Measurements from ENCODE around the gene FMNL3.

Gene FMNL3

DNA sequence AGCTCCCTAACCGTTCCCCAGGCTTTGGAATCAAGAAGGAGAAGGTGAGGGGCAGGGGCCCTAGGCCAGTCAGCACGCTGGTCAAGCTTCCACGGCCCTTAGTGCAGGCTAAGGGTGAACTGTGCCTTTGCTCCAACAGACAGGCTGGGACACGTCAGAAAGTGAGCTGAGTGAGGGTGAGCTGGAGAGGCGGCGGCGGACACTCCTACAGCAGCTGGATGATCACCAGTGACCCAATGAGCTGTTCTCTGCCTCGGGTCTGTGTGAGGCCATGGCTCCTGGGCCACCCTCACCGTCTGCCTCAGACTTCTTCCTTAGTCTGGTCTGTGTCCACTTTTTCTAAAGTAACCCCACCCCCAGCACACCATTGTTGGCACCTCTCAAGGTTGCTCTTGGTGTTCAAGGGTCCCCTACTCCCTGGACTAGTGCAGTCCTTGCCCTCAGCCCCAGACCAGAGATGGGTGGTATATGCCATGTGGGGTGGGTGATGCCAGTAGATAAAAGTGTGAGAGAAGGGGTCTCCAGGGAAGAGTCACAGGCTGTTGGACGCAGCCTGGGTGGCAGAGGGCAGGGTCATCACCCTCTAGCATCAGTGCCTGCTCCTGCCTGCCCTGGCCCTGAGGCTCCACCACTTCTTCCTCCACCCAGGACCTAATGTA lies 63.1 kb downstream of the FMNL3 start:
- in situ Hi-C loops (cut with MboI; ENCODE audit: low sequenced_read_pairs, unreplicated experiment): loop anchor here (5.0 kb wide), 1 partner anchor 68 kb away; no protein-coding TSS in a partner anchor
- DNase-seq (ENCODE audit: low spot score): no peak
- TF ChIP-seq, protein P1, sequence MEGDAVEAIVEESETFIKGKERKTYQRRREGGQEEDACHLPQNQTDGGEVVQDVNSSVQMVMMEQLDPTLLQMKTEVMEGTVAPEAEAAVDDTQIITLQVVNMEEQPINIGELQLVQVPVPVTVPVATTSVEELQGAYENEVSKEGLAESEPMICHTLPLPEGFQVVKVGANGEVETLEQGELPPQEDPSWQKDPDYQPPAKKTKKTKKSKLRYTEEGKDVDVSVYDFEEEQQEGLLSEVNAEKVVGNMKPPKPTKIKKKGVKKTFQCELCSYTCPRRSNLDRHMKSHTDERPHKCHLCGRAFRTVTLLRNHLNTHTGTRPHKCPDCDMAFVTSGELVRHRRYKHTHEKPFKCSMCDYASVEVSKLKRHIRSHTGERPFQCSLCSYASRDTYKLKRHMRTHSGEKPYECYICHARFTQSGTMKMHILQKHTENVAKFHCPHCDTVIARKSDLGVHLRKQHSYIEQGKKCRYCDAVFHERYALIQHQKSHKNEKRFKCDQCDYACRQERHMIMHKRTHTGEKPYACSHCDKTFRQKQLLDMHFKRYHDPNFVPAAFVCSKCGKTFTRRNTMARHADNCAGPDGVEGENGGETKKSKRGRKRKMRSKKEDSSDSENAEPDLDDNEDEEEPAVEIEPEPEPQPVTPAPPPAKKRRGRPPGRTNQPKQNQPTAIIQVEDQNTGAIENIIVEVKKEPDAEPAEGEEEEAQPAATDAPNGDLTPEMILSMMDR (IDR thresholded peaks at IDR 0.05; ENCODE audit: borderline replicate concordance, control extremely low read depth, extremely low read depth, insufficient read depth, missing control alignments): no peak

DNA sequence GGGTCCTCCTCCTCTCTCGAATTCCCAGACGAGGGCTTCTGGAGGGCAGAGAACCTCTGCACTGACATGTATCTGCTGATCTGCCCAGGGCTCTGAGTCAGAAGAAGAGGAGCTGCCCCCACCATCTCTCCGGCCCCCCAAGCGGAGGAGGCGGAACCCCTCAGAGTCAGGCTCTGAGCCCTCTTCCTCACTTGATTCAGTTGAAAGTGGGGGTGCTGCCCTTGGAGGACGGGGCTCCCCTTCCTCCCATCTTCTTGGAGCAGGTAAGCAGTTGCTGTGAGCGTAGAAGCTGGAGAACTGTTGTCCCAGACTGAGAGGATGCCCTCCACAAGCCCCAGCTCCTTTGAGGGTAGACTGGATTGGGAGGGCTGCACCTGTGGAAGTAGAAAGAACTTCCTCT lies 64.1 kb downstream of the FMNL3 start:
- in situ Hi-C loops (cut with MboI; ENCODE audit: low sequenced_read_pairs, unreplicated experiment): loop anchor here (5.0 kb wide), 1 partner anchor 69 kb away; no protein-coding TSS in a partner anchor
- TF ChIP-seq, protein P1 (IDR thresholded peaks at IDR 0.05; ENCODE audit: borderline replicate concordance, control extremely low read depth, extremely low read depth, insufficient read depth, missing control alignments): no peak
- DNase-seq (ENCODE audit: low spot score): no peak

DNA sequence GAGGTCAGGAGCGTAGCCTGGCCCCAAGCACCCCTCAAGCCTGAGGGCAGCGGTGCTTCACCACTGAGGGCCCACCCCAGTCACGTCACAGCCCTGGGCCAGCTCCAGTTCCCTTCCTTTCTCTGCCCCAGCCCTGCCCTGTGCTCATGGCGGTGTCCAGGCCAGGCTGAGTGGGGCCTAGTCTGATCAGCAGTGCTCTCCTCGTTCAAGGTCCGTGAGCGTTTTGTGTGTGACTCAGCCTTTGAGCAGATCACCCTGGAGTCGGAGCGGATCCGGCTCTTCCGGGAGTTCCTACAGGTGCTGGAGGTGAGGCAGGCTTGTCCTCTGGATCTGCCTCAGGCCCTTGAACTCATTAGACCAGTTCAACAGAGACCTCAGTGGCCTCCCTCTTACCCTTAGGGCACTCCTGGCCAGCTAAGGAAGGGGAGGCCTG lies 64.8 kb downstream of the FMNL3 start:
- TF ChIP-seq, protein P1 (IDR thresholded peaks at IDR 0.05; ENCODE audit: borderline replicate concordance, control extremely low read depth, extremely low read depth, insufficient read depth, missing control alignments): no peak
- DNase-seq (ENCODE audit: low spot score): no peak
- in situ Hi-C loops (cut with MboI; ENCODE audit: low sequenced_read_pairs, unreplicated experiment): loop anchor here (5.0 kb wide), 1 partner anchor 70 kb away; no protein-coding TSS in a partner anchor

DNA sequence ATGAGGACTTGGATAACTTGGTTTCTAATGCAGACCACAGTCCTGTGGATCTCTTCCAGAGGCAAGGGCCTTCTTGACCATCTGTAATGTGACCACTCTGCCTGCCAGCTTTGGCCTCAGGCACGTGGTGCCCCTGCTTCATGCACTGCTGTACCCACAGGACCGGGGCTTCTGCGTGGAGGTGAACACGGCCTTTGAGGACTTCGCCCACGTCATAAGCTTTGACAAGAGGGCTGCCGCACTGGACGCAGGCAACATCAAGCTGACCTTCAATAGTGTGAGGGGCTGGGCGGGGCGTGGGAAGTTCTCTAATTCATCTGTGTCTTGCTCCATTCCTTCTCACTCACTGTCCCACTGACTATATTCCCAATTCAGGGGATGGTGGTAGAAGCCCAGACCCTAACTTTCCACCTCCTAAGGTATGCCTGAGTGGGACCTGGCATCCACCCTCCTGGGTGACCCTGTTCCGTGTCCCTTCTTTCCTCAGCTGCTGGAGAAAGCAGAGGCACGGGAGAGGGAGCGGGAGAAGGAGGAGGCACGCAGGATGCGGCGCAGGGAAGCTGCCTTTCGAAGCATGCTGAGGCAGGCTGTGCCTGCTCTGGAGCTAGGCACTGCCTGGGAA lies 65.3 kb downstream of the FMNL3 start:
- in situ Hi-C loops (cut with MboI; ENCODE audit: low sequenced_read_pairs, unreplicated experiment): loop anchor here (5.0 kb wide), 1 partner anchor 70 kb away; no protein-coding TSS in a partner anchor
- no peak for DNase-seq (ENCODE audit: low spot score)
- TF ChIP-seq, protein P1 (IDR thresholded peaks at IDR 0.05; ENCODE audit: borderline replicate concordance, control extremely low read depth, extremely low read depth, insufficient read depth, missing control alignments): no peak

DNA sequence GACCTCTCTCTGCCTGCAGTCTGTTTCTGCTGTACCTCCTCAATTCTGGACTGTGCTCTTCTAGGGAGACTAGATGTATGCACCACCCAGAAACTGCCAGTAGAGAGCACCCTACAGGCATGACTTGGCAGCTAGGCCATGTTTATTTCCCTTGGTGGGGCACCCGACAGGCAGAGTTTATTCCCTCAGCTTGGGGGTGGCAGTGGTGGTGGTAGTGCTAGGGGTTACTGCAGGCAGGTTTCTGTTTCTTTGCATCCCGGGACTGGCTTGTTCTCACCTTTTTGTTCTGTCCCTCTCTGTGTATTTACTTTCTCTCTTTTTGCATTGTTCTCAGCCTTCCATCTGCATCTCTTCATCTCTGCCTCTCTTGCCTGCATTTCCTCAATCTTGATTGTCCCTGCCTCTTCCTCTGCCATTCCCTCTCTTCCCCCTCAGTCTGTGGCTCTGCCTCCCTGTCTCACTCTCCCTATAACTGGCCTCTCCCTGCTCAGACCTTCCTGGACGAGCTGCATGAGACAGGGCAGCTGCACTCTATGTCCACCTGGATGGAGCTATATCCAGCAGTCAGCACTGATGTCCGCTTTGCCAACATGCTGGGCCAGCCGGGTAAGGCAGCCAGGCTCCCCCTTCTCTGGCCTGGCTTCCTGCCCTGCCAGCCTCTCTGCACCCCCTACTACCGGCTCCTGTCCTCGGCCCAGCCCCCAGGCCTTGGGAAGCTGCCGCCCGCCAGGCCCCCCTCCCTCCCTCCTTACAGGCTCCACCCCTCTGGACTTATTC lies 70.0 kb downstream of the FMNL3 start:
- peak; percentile 86 for DNase-seq (ENCODE audit: low spot score)
- TF ChIP-seq, protein P1 (IDR thresholded peaks at IDR 0.05; ENCODE audit: borderline replicate concordance, control extremely low read depth, extremely low read depth, insufficient read depth, missing control alignments): peak; percentile 61

DNA sequence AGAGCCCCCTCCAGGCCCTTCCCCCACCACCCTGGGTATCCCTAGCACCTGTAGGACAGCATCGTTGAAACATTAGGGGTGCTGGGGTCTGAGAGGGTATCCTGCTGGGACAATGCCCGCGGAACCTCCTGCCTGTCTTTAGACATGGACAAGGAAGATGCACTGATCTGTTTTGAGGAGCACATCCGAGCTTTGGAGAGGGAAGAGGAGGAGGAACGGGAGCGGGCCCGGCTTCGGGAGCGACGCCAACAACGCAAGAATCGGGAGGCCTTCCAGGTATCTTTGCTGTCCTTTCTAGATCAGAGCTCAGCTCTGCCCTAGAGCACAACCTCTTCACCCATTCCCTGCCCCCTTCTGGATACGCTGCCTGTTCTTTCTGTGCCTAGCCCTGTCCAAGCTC lies 70.6 kb downstream of the FMNL3 start:
- in situ Hi-C loops (cut with MboI; ENCODE audit: low sequenced_read_pairs, unreplicated experiment): no loop called here
- TF ChIP-seq, protein P1 (IDR thresholded peaks at IDR 0.05; ENCODE audit: borderline replicate concordance, control extremely low read depth, extremely low read depth, insufficient read depth, missing control alignments): no peak
- DNase-seq (ENCODE audit: low spot score): no peak

More for the DNA sequence above, 70.0 kb downstream of the FMNL3 start:
- in situ Hi-C loops (cut with MboI; ENCODE audit: low sequenced_read_pairs, unreplicated experiment): no loop called here
